ENCODE measurements around the gene ATMIN.

ATMIN gene

DNA sequence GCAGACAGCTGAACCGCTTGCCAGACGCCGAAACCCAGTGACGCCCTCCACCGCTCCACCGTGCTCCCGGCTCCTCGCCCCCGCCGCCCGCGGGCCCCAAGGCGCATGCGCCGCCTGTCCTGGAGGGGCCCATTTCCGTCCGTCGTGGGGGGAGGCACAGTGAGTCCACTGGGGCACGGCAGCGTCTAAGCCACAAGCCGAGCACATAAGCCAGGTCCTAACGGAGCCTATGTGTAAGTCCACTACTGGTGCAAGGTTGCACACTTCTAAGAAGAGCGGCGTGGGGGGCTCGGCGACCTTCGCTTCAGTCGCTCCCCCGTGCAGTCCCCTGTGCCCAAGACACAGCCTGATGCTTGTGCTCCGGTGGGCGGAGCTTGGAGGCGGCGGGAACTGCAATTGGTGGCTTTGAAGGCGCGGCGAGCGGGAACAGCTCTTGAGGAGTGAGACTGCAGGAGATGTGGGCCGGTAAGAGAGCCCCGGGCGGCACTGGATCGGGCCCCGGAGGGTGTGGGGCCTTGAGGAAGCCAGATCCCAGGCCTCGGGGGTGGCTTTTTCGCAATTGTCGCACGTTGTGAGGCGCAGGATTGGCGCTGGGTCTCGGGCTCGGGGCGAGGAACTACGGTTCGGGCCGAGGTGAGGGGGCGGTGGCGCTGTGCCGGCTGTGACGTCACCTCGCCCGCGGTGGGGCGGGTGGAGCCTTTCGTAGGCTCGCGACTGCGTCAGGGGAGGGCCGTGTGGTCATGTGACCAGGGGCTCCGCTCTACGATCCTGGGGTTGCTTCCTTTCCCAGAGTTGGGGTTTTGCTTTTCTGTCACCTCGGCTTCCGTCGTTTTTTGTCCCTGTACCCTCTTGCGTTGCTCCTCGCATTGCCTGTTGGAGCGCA is 28.6 kb upstream of the ATMIN start, which contains the start of the genes CENPN and CMC2:
CENPN (plus strand) TSS at position 402 of the 883 bp plus-strand sequence. CDS start 4,726 bp downstream, outside the sequence.
CMC2 (minus strand) TSS at position 73 of the 883 bp plus-strand sequence. CDS start 9,491 bp downstream, outside the sequence.
- peak; percentile 86 for DNase-seq

DNA sequence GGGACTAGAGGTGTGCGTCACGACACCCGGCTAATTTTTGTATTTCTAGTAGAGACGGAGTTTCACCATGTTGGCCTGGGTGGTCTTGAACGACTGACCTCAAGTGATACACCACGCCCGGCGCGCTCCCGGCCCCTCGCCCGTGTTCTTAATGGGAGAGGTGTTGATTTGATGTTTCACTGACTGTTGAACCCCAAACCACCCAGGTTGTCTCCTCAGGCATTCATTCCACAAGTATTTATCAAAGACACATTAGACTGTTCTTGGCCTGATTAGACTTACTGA is 27.2 kb upstream of the ATMIN start:
- no peak for DNase-seq

DNA sequence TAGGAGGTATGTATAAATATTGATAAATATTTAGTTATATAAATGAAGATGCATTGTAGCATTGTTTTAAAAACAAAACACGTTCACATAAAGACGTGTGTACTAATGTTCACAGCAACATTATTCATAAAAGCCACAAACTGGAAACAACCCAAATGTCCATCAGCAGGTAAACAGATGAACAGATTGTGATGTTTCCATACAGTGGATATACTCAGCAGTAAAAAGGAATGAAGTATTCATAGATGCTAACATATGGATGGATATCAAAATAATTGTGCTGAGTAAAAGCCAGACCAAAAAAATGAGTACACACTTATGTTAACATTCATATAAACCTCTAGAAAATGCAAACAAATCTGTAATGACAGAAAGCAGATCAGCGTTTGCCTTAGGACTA is 22.7 kb upstream of the ATMIN start:
- no peak for DNase-seq

DNA sequence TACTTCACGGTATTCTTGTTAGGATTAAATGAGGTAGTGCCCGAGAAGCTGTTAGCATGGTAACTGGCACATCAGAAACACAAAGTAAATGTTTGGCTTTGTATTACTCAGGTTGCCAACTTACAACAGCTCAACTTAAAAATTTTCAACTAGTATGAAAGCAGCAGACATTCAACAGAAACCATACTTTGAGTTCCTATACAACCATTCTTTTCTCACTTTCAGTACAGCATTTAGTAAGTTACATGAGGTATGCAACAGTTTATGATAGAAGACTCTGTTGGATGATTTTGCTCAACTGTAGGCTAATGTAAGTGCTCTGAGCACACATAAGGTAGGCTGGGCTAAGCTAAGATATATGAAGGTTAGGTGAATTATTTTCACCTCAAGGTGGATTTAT is 21.0 kb upstream of the ATMIN start:
- DNase-seq = no peak

DNA sequence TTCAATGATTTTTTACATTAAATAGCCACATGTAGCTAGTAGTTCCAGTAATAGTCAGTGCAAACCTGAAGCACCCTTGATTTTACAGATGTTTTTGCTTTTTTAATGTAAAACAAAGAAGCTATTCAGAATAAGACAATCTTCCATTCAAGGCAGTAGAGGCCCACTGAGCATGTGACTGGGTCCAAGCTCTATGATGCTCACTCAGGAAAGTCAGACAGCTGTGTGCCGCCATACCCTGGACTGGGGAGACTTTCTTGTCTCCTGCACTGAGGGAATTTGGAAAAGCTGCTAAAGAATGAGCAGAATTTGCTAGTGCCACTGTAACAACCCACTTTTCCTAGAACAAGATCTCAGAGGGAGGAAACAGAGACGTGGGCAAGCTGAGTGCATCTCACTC is 17.1 kb upstream of the ATMIN start:
- DNase-seq = no peak

DNA sequence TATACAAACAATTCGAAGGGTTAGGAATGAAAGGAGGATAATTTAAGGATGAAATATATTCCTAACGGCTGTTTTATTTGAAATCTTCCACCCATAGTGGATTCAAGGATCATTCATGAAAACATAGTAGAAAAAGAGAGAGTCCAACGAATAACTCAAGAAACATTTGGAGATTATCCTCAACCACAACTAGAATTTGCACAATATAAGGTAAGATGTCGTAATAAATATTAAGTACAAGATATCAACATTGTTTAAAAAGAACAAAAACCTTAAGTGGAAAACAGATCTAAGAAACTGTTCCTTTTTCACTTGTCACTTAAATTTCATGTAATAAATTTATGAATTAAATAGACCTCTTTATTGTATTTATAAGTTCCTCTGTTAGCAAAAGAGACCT is 9.2 kb upstream of the ATMIN start:
- no peak for DNase-seq

DNA sequence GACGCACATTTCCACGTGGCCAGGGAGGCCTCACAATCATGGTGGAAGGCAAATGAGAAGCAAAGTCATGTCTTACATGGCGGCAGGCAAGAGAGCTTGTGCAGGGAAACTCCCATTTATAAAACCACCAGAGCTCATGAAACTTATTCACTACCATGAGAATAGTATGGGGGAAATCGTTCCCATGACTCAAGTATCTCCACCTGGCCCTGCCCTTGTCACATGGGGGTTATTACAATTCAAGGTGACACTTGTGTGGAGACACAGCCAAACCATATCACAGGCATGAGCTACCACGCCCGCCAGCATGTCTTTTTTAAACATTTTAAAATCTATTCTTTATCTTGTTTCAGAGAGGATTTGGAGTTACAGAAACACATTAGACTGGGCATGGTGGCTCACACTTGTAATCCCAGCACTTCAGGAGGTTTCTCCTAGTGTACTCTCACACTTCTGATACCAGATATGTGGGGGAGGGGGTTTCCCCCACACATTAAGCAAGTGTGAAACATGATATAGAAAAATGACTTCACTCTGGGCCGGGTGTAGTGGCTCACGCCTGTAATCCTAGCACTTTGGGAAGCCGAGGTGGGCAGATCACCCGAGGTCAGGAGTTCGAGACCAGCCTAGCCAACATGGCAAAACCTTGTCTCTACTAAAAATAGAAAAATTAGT is 5.6 kb upstream of the ATMIN start:
- DNase-seq = no peak

DNA sequence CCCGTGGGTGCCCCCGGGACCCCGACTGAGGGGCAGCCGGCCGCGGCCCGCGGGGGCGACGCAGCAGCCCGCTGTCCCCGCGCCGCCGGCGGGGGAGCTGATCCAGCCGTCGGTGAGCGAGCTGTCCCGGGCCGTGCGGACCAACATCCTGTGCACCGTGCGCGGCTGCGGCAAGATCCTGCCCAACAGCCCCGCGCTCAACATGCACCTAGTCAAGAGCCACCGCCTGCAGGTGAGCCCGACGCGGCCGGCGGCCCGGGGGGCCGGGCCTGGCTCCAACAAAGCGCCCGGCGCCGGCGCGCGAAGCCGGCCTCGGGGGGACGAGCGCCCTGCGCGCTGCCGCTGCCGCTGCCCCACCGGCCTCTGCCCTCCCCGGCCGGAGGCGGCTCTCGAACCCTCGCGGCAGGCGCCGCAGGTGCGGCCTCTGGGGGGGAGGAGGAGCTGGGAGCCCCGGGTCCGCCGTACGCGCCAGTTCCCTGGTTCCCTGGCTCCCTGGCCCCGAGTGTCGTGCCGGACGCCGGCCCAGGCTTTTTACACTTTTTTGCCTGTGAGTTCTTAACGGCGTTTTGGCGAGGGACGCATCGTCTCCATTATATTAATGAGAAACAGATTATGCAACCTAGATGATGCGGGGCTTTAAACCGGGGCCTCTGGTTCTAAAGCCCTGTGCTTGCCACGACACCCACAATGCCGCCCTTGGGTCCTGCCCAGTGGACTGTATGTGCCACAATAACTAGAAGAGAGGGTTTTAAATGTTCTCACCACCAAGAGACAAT is 521 bp downstream of the ATMIN start:
- peak; percentile 2 for DNase-seq

DNA sequence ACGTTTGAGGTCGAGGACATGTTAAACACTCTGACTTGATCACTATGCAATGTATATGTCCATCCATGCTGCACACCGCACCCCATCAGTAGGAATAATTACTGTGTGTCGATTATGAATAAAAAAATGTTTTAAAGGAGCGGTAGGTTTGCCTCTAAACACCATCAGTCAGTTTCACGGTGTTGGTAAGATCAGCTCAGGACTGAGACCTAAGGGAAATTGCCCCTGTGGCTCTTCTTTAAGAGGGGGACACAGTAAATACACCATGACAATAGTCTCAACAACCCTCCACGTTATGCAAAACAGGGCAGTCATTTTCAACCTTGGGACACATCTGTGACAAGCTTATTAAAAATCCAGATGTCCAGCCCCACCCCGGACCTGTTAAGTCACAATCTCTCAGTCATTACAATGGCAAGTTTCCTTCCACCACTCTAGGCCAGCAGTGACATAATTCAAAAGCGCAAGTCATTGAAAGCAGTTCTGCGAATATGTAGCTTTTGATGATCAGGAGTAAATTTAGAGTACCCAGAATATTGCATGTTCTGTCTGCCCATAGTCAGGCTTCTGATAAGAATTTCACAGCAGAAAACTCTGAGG is 1.2 kb downstream of the ATMIN start:
- no peak for DNase-seq

DNA sequence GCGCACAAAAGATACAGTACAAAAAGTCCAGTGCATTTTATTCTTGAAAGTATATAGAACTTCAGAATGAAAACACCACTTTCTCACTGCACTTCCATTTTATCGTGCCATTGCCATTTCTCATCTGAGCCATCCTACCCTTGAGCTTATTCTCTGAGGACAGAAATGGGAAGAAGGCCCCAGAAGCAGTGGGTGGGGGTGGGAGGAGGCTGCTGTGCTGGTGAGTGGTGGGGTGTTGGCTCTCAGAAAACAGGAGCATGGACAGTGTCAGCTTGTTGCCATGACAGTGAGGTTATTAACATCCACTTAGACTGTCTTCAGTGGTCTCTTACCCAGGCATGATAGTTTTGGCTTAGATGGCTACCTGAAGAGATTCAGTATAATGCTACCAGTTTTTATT is 4.5 kb downstream of the ATMIN start:
- DNase-seq = no peak

DNA sequence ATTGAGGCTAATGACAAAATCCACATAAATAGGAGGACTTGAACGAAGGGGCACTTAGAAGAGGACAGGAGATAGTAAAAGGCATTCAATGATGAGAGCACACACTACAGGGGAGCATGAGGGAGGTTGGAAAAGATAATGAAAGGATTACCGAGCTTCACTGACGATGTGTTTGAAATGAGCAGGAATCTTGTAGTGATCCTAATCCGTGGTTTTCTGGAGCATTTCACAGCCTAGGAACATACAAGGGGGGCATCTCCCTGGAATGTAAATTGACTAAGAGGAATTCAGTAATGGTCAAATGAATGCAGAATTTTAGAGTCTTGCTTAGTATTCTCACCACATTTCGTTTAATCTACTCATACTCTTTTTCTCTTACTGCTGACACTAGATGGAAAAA is 5.2 kb downstream of the ATMIN start:
- DNase-seq = no peak

DNA sequence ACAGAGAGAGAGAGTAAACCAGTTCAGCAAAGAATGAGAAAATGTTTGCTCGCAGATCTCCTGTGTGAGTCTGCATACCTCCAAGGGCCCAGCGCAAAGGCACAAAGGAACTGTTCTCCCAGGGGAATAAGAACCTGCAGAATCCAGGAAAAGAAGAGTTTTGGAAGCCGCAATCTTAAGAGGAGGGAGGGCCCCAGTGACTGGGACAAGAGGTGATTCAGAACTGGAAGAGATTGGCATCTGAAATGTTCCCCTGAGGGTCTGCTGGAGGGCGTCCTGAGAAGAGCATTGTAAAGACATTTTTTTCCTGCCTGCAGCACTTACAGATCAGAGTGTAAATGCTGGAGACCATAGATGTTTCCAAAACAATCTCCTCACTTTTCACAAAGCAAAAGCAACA is 6.1 kb downstream of the ATMIN start:
- DNase-seq = no peak

DNA sequence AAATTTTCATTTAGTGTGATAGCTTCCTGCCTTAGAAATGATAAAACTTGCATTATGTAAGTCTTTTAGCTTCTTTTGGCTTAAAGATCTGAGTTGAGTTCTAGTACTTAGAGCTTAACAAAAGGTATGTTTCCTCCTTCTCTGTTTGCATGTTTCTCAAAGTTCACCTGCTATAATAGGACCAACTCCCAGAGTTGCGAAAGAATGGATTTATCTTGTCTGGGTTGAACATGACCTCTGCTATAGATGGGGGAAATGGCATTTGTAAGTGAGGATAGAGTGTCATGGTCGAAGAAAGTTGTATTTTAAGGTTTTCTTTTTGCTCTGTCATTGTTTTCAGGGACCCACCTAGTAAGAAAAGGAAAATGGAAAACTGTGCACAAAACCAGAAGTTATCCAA is 7.2 kb downstream of the ATMIN start:
- DNase-seq = no peak

DNA sequence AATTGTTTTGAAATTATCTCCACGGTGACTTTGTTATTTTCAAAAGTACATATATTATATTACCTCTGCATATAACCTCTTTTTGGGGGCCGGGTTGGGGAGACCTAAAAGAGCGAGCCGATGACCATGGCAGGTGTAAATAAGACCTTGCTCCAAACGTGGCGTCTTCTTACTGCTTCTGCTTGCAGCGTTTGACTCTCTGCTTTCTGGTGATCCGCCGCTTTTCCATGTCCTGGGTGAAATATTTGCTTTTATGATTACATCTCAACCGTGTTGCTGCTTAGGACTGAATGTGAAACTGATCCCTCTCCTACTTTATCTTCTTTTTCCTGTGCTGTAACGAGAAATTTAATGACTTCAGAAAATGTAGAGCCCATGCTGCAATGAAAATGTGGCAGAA is 18.1 kb downstream of the ATMIN start:
- no peak for DNase-seq

DNA sequence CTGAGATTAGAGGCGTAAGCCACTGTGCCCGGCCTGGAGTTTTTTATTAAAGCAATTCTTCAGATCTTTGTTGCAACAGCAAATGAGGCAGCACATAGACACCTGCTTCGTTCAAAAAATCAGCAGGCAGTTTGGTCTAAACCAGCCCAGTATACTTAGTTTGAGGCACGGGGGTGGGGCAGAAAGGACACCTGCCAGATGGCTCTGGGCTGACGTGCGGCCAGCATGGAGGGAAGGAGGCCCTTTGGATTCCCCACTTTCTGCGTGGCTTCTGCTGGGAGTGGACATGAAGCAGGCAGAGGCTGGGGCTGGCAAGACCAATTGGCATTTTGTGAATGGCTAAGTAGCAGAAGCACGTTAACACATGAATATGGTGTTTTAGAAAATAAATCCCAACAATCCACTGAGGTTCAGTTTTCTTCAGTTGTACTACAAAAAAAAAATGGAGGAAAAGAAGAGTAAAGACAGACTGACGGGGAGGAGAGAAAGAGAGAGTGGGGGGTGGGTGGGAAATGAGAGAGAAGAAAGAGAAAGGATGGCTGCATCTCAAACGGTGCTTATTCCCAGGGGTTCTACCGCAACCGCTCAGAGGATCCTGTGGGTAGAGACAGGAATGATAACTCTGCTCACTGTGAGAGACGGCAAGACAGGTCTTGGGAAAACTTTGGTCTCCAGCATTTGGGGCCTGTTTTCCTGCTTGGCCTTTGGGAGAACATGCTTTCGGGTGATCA is 25.1 kb downstream of the ATMIN start:
- no peak for DNase-seq

DNA sequence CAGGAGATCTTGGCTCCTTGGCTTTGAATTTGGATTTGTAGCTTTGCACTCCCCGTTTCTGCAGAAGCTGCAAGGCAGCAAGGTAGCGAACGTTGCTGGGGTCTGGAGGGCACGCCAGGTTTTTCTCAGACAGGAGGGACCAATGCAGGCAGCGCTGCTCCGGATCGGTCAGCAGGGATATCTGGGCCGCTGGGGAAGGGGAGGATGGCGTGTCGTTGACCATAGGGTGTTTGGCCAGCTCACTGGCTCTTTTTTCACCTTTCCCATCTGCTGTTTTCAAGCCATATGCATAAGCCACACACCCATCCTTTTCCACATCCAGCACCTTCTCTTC is 25.6 kb downstream of the ATMIN start:
- no peak for DNase-seq

DNA sequence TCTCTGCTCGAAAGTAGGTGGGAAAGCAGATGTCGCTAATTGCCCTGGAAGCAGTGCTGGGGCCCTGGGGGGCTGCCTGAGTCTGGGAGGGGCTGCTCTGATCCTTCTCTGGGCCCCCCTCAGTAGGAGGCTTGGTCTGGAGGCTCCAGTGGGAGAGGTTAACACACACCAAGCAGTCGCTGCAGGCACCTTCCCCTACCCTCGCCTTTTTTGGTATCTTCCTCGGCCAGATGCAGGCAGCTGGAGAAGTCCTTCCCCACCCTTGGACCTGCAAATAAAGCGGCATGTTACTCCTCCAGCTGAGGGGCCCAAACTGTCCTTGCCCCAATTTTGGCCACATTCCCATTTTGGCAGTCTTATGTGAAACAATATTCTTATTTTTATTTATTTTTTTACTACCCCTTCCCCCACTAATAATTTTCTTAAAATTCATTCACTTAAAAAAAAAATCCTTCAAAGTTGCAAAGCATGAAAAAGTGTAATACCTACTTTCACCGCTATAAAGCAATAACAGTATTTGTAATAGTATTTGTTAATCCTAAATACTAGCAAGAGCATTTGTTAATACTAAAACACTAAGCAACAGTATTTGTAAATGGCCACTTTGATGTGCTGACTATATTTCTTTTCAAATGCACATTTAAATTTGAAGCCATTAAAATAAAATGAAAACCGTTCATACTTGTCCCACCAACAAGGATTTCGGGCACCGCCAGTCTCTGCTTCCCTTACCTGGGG is 26.4 kb downstream of the ATMIN start:
- no peak for DNase-seq

DNA sequence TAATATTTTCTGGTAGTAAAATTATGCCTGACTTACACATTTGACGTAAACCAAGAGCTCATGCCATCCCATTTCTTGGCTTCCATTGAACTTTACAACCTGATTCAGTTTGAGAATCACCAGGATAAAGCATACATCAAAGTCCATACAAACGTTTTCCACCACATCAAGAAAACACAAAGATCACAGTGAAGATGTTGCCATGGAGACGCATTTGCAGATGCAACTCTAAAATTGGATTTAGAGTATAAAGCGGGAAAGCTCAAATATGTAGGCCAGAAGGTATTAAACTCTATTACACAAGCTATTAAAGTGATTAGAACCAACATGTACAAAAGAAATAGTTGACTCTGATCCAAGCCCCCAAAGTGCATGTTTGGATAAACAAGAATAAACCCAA is 31.0 kb downstream of the ATMIN start:
- no peak for DNase-seq

DNA sequence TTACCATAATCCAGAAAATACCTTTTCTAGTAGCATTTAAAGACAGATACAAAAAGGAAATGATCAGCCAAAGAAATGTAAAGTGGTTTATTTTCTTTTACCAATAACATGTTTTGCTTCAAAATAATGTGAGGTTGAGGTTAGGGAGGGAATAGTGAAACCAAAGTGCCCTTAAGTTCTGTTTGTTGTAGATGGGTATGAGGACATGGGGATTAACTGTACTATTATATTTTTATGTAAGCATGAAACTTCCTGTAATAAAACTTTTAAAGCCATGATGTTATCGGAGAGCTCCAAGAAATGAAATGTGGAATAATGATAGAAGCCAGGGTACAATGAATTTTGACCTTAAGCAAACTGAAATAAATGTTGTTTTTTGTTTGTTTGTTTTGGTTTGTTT is 31.5 kb downstream of the ATMIN start:
- no peak for DNase-seq

DNA sequence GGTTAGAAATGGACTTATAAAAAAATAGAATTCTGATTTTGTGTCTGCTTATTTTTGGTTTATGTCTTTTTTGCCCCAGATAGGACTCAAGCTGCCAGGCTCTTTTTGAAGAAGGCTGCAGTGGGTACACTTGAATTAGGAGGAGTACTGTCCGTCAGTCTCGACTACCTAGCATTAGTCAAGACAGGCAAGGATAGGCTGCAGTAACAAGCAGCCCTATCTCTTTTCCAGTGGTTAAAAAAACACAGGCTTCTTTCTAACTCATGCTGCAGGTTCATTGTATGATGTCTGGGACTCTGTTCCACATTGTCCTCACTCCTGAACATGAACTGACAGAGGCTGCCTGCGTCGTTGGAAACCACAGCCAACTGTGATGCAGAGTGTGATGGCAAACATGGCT is 33.4 kb downstream of the ATMIN start:
- no peak for DNase-seq

DNA sequence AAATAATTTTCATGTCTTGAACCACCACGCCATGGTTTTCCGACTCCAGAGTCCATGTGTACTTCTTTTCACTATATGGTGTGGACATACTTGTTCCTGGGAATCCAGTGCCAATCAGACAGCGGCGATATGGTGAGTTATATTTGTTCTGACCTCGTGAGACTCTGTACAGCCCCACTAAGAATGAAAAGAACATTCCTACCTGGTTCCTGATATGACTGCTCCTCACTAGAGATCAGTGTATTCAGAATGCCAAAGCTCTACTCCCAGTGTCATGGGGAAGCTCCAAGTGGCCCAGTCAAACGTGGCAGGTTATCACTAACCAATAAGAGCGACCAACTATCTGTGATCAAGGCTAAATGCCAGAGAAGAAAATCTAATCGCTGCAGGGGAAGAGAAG is 35.3 kb downstream of the ATMIN start:
- DNase-seq = no peak

DNA sequence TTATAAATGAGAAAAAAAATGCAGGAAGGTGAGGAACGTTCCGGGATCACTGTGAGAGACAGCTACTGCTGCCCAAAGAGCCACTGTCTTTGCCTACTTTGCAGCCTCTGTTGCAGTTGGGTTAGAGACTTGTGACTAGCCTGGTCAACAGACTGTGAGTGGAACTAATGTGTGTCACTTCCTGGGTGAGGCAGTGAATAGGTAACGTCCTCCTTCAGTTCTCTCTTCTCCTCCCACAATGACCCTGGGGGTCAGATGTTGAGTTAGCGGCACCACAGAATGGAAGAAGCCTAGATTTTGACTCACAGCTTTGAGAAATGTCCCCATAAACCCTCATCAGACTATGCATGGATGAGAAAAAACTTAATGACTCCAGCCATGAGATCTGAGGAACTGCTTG is 36.2 kb downstream of the ATMIN start:
- no peak for DNase-seq

Data from NCI-H526 treated with DMSO at 0.1 percent for 48 hours (cell line).